HepG2 (cell line): ENCODE data around the gene RCOR1. TPM values are rescaled to one million over a fixed set of nuclear protein-coding genes. Genes with fewer than 3 reads are reported as not detected.

Experiments
- AFF4 ChIP-seq: sonication (generic); formaldehyde crosslinking; IDR thresholded peaks from 2 replicates; pipeline ENCODE4 v1.4.0; 2020; ENCODE audit warnings: missing genetic modification reagents
- CBX5 ChIP-seq: sonication (generic); formaldehyde crosslinking; IDR thresholded peaks from 2 replicates; pipeline ENCODE4 v1.4.0; 2020; ENCODE audit warnings: missing genetic modification reagents, borderline replicate concordance
- DZIP1 ChIP-seq: sonication (generic); formaldehyde crosslinking; IDR thresholded peaks from 2 replicates; pipeline ENCODE4 v1.5.0; 2020; ENCODE audit warnings: mild to moderate bottlenecking, missing genetic modification reagents
- FOXP4 ChIP-seq: sonication (generic); formaldehyde crosslinking; IDR thresholded peaks from 2 replicates; pipeline ENCODE4 v1.4.0; 2020; ENCODE audit warnings: missing genetic modification reagents
- HBP1 ChIP-seq: IDR thresholded peaks from 2 replicates; pipeline ENCODE4 v1.6.1; 2016; ENCODE audit warnings: low read depth, control low read depth
- MXD1 ChIP-seq: sonication (generic); formaldehyde crosslinking; IDR thresholded peaks from 2 replicates; pipeline ENCODE4 v1.4.0; 2020; ENCODE audit warnings: mild to moderate bottlenecking, missing genetic modification reagents
- NFE2 ChIP-seq: sonication (generic); formaldehyde crosslinking; IDR thresholded peaks from 2 replicates; pipeline ENCODE4 v1.4.0; 2020; ENCODE audit warnings: missing genetic modification reagents
- STAT5B ChIP-seq: sonication (generic); formaldehyde crosslinking; IDR thresholded peaks from 2 replicates; pipeline ENCODE4 v1.4.0; 2020; ENCODE audit warnings: missing genetic modification reagents
- TCF7 ChIP-seq: sonication (generic); IDR thresholded peaks from 2 replicates; pipeline ENCODE4 v1.6.1; 2016; ENCODE audit warnings: antibody characterized with exemption, low read depth
- ZGPAT ChIP-seq: IDR thresholded peaks from 2 replicates; pipeline ENCODE4 v1.6.1; 2016; ENCODE audit warnings: mild to moderate bottlenecking
- ZNF124 ChIP-seq: sonication (generic); formaldehyde crosslinking; IDR thresholded peaks from 2 replicates; pipeline ENCODE4 v1.4.0; 2020; ENCODE audit warnings: missing genetic modification reagents
- ZNF317 ChIP-seq: sonication (generic); formaldehyde crosslinking; IDR thresholded peaks from 2 replicates; pipeline ENCODE4 v1.5.0; 2020; ENCODE audit warnings: mild to moderate bottlenecking, missing genetic modification reagents
- ZNF367 ChIP-seq: sonication (generic); formaldehyde crosslinking; IDR thresholded peaks from 2 replicates; pipeline ENCODE4 v1.4.0; 2020; ENCODE audit warnings: missing genetic modification reagents, borderline replicate concordance
- ZNF382 ChIP-seq: sonication (generic); formaldehyde crosslinking; IDR thresholded peaks from 2 replicates; pipeline ENCODE4 v1.5.0; 2020; ENCODE audit warnings: missing genetic modification reagents, mild to moderate bottlenecking, borderline replicate concordance
- ZNF740 ChIP-seq: sonication (generic); formaldehyde crosslinking; IDR thresholded peaks from 2 replicates; pipeline ENCODE4 v1.4.0; 2020; ENCODE audit warnings: missing genetic modification reagents
- ZSCAN20 ChIP-seq: sonication (generic); formaldehyde crosslinking; IDR thresholded peaks from 2 replicates; pipeline ENCODE4 v1.4.0; 2020; ENCODE audit warnings: missing genetic modification reagents, mild to moderate bottlenecking, borderline replicate concordance
- polyA plus RNA-seq, 8 experiments: library from polyadenylated mRNA; depleted of rRNA in 3 of 8; stranded (reverse) in 7 of 8; unstranded in 1 of 8; fragments of >200 nt; fragmentation: Illumina TruSeq in 4 of 8; extraction: Trizol in 4 of 8; gene quantifications; 2 replicates each; pipeline versions ENCODE4 v1.2.1 to v1.2.3, GENCODE V29; 2011 to 2016; ENCODE audit warnings: low read depth in 4 of 8, missing spikeins in 1 of 8, mixed read lengths in 1 of 8; ENCODE audit not compliant: insufficient read depth in 1 of 8
- total RNA-seq, 5 experiments: library from RNA; depleted of rRNA; stranded (reverse); fragments of >200 nt; fragmentation: Illumina TruSeq; extraction: Trizol; gene quantifications; 2 replicates each; pipeline ENCODE4 v1.2.3, GENCODE V29; 2016; ENCODE audit warnings: low read depth in 1 of 5

Gene RCOR1
- total and polyA plus RNA-seq, 2 of the 13 experiments (the other 11 are each of a cell fraction or from before 2014, with no cell fraction given) = 10.2 to 11.1 TPM

- TF ChIP-seq AFF4 (CRISPR knock-in tag) (no peak), ZNF382 (CRISPR knock-in tag) (no peak), MXD1 (CRISPR knock-in tag) (no peak), ZGPAT (peak; percentile 33; the same call in 1 of the 2 replicates), ZNF124 (CRISPR knock-in tag) (no peak), ZNF367 (CRISPR knock-in tag) (no peak), ZNF740 (CRISPR knock-in tag) (no peak), CBX5 (CRISPR knock-in tag) (peak; percentile 57; the same call in 1 of the 2 replicates), FOXP4 (no peak), ZSCAN20 (no peak), DZIP1 (CRISPR knock-in tag) (no peak), NFE2 (no peak), STAT5B (no peak), ZNF317 (no peak), TCF7 (no peak), HBP1 (CRISPR knock-in tag) (no peak)
These were observed 1.8 kb upstream of the RCOR1 start (continued) for GRCh38 chr14:102590667-102591099.
